ENCODE measurements around the gene CACNG8. TPM values are rescaled to one million over a fixed set of nuclear protein-coding genes. Genes with fewer than 3 reads are reported as not detected.
"Not testable (repeated sequence)": the region's sequence is repeated elsewhere in the genome, so short reads cannot be mapped to it uniquely, and the experiment has no call there.

The CACNG8 gene
- total RNA-seq, 1 donor from 2014 or later, result not detected

DNA sequence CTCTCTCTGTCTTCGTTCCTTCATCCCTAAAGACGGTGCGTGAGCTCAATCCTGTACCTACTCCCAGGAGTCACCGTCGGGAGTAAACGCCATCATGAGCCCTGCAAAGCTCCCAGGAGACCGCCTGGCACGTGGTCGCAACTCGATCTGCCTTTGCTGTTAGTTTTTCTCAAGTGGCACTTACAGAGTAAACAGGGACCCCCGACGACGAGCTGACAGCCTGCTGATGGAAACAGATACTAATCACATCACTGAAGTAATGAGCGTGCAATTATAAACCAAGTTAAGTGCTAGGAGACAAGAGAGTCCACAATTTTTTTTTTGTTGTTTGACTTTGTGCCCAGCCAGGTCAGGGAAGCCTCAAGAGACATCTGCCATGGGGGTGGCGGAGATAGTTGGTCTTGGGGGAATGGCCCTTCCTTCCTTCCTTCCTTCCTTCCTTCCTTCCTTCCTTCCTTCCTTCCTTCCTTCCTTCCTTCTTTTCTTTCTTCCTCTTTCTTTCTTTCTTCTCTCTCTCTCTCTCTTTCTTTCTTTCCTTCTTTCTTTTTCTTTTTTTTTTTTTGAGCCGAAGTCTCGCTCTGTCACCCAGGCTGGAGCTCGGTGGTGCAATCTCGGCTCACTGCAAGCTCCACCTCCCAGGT lies 52.3 kb downstream of the CACNG8 start:
- Mint-ChIP-seq H3K27ac (no peak overlapping the region), H3K36me3 (ENCODE audit: low read depth) (no peaks in the 10 kb centered on the region), H3K4me3 (no peak overlapping the region), H3K27me3 (ENCODE audit: insufficient read depth) (peaks cover 2% of the 10 kb centered on the region), H3K9me3 (no peaks in the 10 kb centered on the region), H3K4me1 (ENCODE audit: low read depth) (no peaks in the 10 kb centered on the region)
- DNase-seq (ENCODE audit: low spot score), result no peak
- intact Hi-C loops (cut with micrococcal nuclease), result no loop called here

DNA sequence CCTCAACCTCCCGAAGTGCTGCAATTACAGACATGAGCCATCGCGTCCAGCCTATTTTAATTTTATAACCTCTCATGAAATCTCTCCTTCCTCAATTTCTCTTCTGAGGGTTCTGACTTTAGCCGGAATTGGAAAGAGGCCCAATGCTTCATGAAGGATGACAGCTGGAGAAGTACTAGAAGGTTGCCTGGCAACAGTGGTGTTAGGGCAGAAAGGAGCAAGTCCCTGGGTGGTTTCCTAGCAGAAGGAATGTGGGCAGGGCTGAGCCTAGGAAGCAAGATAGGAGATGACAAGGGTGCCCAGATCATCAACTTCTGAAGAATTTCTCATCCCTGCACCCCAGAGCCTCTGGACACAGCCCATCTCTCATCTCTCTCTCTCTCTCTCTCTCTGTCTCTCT lies 54.5 kb downstream of the CACNG8 start:
- H3K36me3 Mint-ChIP-seq (ENCODE audit: low read depth), result no peaks in the 10 kb centered on the region
- H3K27me3 Mint-ChIP-seq (ENCODE audit: insufficient read depth), result peaks cover 2% of the 10 kb centered on the region
- no peaks in the 10 kb centered on the region for H3K9me3 Mint-ChIP-seq
- H3K4me3 Mint-ChIP-seq, result no peak overlapping the region
- DNase-seq (ENCODE audit: low spot score), result no peak
- H3K4me1 Mint-ChIP-seq (ENCODE audit: low read depth), result no peaks in the 10 kb centered on the region
- intact Hi-C loops (cut with micrococcal nuclease), result no loop called here
- no peak overlapping the region for H3K27ac Mint-ChIP-seq

DNA sequence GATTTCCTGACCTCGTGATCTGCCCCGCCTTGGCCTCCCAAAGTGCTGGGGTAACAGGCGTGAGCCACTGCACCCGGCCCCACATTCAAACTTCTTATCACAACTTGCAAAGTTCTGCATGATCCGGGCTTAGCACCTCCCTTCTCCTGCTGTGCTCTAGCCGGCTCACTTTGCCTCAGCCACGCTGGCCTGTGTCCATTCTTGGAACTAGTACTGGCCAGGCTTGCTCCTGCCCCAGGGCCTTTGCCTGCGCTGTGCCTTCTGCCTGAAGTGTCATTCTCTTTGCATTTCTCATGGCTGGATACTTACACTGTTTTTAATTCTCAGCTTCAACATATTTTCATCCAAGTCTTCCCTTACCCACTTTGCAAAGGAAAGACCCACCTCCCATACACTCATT lies 58.6 kb downstream of the CACNG8 start:
- H3K27me3 Mint-ChIP-seq (ENCODE audit: insufficient read depth), result no peaks in the 10 kb centered on the region
- no peaks in the 10 kb centered on the region for H3K9me3 Mint-ChIP-seq
- no peaks in the 10 kb centered on the region for H3K4me1 Mint-ChIP-seq (ENCODE audit: low read depth)
- H3K4me3 Mint-ChIP-seq, result no peak overlapping the region
- DNase-seq (ENCODE audit: low spot score), result no peak
- H3K36me3 Mint-ChIP-seq (ENCODE audit: low read depth), result no peaks in the 10 kb centered on the region
- no peak overlapping the region for H3K27ac Mint-ChIP-seq
- intact Hi-C loops (cut with micrococcal nuclease), result loop anchor here (5.0 kb wide), 2 partner anchors 114 to 824 kb away; partner anchors contain the start of gene CACNG7

DNA sequence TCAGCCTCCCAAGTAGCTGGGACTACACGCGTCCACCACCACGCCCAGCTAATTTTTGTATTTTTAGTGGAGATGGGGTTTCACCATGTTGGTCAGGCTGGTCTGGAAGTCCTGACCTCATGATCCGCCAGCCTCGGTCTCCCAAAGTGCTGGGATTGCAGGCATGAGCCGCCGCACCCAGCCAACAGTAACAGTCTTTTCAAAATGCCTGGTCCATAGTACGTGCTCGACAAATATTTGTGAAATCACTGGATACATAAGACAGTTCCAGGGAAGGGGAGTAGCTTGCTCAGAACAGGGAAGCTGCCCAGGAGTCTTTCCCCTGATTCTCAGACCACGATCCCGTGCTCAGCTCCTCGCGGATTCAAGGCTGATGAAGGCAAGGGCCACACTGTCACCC lies 59.2 kb downstream of the CACNG8 start:
- DNase-seq (ENCODE audit: low spot score), result no peak
- H3K4me3 Mint-ChIP-seq, result no peak overlapping the region
- no peaks in the 10 kb centered on the region for H3K36me3 Mint-ChIP-seq (ENCODE audit: low read depth)
- no peaks in the 10 kb centered on the region for H3K4me1 Mint-ChIP-seq (ENCODE audit: low read depth)
- no peaks in the 10 kb centered on the region for H3K9me3 Mint-ChIP-seq
- intact Hi-C loops (cut with micrococcal nuclease), result loop anchor here (5.0 kb wide), 2 partner anchors 115 to 825 kb away; partner anchors contain the start of gene CACNG7
- no peaks in the 10 kb centered on the region for H3K27me3 Mint-ChIP-seq (ENCODE audit: insufficient read depth)
- no peak overlapping the region for H3K27ac Mint-ChIP-seq

DNA sequence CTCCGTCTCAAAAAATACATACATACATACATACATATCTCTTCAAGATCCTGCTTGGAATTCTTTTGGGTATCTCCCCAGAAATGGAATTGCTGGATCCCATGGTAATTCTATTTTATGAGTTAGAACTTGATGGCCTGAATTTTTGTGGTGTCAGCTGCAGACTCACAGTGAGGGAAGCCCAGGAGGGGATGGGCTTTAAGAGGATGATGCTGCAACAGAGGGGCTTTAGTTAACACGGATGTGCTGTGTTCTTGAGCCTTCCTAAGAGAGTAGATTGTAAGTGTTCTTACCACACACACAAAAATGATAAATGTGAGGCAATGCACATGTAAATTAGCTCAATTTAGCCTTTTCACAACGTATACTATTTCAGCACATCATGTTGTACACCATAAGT lies 60.5 kb downstream of the CACNG8 start:
- Mint-ChIP-seq H3K4me1 (ENCODE audit: low read depth) (no peaks in the 10 kb centered on the region), H3K36me3 (ENCODE audit: low read depth) (no peaks in the 10 kb centered on the region), H3K27ac (no peak overlapping the region), H3K9me3 (no peaks in the 10 kb centered on the region), H3K4me3 (no peak overlapping the region), H3K27me3 (ENCODE audit: insufficient read depth) (no peaks in the 10 kb centered on the region)
- intact Hi-C loops (cut with micrococcal nuclease), result loop anchor here (5.0 kb wide), 2 partner anchors 116 to 826 kb away; partner anchors contain the start of gene CACNG7
- no peak for DNase-seq (ENCODE audit: low spot score)

DNA sequence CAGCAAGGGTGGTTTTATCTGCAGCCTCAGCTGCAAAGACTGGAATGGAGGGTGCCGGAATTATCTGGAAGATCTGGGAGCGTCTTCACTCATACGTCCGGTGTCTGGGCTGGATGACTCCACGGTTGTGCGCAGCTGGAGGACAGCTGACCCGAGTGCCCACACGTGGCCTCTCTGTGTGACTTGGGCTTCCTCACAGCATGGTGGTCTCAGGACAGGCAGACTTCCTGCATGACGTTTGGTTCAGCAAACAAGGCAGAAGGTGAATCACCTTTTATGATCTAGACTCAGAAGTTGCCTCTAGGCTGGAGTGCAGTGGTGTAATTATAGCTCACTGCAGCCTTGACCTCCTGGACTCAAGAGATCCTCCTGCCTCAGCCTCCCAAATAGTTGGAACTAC lies 61.9 kb downstream of the CACNG8 start:
- no peak for DNase-seq (ENCODE audit: low spot score)
- Mint-ChIP-seq H3K9me3 (no peaks in the 10 kb centered on the region), H3K27me3 (ENCODE audit: insufficient read depth) (no peaks in the 10 kb centered on the region), H3K4me1 (ENCODE audit: low read depth) (no peaks in the 10 kb centered on the region), H3K4me3 (no peak overlapping the region), H3K36me3 (ENCODE audit: low read depth) (no peaks in the 10 kb centered on the region), H3K27ac (no peak overlapping the region)
- intact Hi-C loops (cut with micrococcal nuclease), result loop anchor here (1.0 to 5.0 kb wide), 4 partner anchors 117 to 827 kb away; partner anchors contain the start of gene CACNG7

DNA sequence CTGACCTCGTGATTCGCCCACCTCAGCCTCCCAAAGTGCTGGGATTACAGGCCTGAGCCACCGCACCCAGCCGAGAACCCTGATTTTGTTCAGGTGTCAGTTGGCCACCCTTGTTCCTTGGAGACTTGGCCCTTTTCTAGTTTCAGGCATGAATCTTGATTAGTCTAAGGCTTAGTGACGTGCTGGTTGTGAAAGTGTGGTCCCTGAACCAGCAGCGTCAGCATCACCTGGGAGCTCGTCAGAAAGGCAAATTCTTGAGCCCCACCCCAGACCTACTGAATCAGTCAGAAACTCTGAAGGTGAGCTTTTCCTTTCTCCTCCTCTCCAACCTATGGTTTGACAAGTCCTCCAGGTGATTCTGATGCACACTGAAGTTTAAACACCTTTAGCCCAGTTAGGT lies 63.9 kb downstream of the CACNG8 start:
- Mint-ChIP-seq H3K4me3 (no peak overlapping the region), H3K27ac (no peak overlapping the region), H3K36me3 (ENCODE audit: low read depth) (no peaks in the 10 kb centered on the region), H3K4me1 (ENCODE audit: low read depth) (no peaks in the 10 kb centered on the region), H3K9me3 (no peaks in the 10 kb centered on the region), H3K27me3 (ENCODE audit: insufficient read depth) (peaks cover 2% of the 10 kb centered on the region)
- intact Hi-C loops (cut with micrococcal nuclease), result no loop called here
- no peak for DNase-seq (ENCODE audit: low spot score)

DNA sequence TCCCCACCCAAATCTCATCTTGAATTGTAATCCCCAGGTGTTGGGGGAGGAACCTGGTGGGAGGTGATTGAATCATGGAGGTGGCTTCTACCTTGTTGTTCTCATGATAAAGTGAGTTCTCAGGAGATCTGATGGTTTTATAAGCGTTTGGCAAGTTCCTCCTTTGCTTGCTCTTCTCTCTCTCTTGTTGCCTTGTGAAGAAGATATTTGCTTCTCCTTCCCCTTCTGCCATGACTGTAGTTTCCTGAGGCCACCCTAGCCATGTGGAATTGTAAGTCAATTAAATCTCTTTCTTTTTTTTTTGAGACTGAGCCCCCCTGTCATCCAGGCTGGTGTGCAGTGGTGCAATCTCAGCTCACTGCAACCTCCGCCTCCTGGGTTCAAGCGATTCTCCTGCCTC lies 66.6 kb downstream of the CACNG8 start:
- DNase-seq (ENCODE audit: low spot score), result no peak
- intact Hi-C loops (cut with micrococcal nuclease), result no loop called here
- Mint-ChIP-seq H3K36me3 (ENCODE audit: low read depth) (no peaks in the 10 kb centered on the region), H3K27me3 (ENCODE audit: insufficient read depth) (peaks cover 2% of the 10 kb centered on the region), H3K27ac (no peak overlapping the region), H3K9me3 (no peaks in the 10 kb centered on the region), H3K4me3 (no peak overlapping the region), H3K4me1 (ENCODE audit: low read depth) (no peaks in the 10 kb centered on the region)

DNA sequence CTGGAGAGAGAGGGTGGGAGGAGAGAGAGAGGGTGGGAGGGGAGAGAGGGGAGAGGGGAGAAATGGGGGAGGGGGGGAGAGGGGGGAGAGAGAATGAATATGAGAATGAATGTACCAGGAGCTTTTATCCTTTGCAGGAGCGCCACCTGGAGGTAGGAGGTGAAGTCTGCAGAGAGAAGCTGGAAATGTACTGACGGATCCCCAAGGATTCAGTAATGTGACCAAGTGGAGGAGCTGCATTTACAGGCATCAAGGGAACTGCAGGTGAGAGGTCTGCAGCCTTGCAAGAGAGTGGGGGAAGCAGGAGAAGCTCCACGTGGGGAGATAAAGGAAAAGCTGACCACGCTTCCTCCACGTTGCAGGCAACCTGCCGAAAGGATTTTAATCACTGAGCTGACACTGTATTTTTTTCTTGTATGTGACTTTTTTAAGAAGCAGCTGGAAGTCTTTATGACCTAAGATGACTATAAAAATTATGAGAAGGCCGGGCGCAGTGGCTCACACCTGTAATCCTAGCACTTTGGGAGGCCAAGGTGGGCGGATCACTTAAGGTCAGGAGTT lies 67.3 kb downstream of the CACNG8 start:
- H3K27ac Mint-ChIP-seq, result no peak overlapping the region
- no peaks in the 10 kb centered on the region for H3K9me3 Mint-ChIP-seq

DNA sequence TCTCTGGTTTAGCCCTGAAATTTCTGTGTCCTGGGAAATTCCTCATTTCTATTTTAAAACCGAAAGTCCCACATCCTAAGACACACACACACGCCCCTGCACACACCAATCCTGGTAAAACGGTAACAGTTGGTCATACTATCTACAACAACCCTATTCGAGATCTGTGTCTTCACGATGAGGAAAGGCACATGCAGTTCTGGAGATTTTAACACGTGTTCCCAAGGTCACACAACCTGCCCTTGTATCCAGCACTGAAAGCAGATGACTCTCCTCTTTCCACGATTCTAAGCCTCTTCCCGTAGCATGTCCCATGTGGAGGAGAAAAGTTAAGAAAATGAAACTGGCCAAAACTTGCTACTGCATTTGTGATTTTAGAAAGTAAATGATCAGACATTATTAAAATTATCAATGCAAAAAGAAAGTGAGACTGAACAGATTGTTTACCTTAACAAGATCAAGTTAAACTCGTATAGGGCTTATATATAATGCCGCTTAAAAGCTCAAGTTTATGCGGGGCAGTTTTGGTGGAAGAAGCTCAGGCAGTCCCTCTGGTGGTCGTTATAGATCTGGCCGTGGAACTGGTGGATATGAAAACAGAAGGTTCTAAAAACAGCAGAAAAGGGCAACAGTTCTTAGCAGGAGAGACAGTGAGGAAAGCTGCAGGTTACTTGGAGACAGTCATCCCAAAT lies 68.3 kb downstream of the CACNG8 start:
- Mint-ChIP-seq H3K9me3 (no peaks in the 10 kb centered on the region), H3K36me3 (ENCODE audit: low read depth) (no peaks in the 10 kb centered on the region), H3K27me3 (ENCODE audit: insufficient read depth) (peaks cover 2% of the 10 kb centered on the region), H3K4me1 (ENCODE audit: low read depth) (no peaks in the 10 kb centered on the region), H3K27ac (no peak overlapping the region), H3K4me3 (no peak overlapping the region)
- no peak for DNase-seq (ENCODE audit: low spot score)
- intact Hi-C loops (cut with micrococcal nuclease), result loop anchor here (1.0 kb wide), 2 partner anchors 189 to 238 kb away; no protein-coding TSS in a partner anchor

More for the DNA sequence above, 67.3 kb downstream of the CACNG8 start:
- intact Hi-C loops (cut with micrococcal nuclease), result loop anchor here (1.0 kb wide), 2 partner anchors 188 to 237 kb away; no protein-coding TSS in a partner anchor
- H3K4me1 Mint-ChIP-seq (ENCODE audit: low read depth), result no peaks in the 10 kb centered on the region
- no peaks in the 10 kb centered on the region for H3K36me3 Mint-ChIP-seq (ENCODE audit: low read depth)
- H3K27me3 Mint-ChIP-seq (ENCODE audit: insufficient read depth), result peaks cover 2% of the 10 kb centered on the region
- DNase-seq (ENCODE audit: low spot score), result peak; percentile 12
- H3K4me3 Mint-ChIP-seq, result no peak overlapping the region

DNA sequence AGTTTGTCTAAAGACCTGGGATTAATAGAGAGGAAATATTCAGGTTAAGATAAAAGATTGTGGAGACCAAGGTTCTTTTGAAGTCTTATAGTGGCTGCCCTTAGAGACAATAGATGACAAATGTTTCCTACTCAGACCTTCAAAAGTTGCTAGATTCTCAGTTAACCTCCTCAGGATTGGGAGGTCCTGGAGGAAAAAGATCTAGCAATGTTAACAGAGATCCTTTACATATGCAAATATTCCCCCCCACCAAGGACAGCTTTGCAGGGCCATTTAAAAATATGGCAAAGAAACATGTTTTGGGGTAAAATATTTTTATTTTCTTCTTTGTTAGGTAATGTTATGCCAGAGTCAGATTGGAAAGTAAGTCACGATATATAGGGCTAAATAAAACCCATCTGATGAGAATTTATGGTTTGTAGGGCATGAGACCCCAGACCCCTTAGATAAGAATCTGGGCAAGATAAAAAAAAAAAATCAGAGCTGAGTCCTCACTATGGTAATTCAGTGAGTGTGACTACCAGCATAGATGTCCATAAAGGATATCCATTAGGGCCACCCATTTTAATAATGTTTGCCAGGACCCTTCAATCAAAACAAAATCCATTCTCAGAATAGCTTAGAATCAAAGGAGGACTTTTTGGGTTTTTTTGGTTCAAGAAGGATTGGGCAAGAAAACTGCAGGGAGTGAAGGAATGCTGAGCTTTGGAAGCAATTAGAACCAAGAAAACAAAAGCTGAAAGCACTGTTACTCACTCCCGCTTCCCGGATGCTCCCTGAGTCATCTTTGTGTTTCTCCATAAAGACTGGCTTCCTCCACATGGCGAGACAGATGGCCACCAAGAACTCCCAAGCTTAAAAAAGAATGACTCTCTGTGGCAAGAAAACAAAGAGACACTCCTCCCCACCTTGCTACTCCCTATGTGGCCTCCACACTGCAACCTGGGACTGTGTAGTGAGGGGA lies 72.8 kb downstream of the CACNG8 start:
- Mint-ChIP-seq H3K4me3 (no peak overlapping the region), H3K27me3 (ENCODE audit: insufficient read depth) (peaks cover 2% of the 10 kb centered on the region), H3K36me3 (ENCODE audit: low read depth) (no peaks in the 10 kb centered on the region), H3K9me3 (no peaks in the 10 kb centered on the region), H3K4me1 (ENCODE audit: low read depth) (no peaks in the 10 kb centered on the region), H3K27ac (no peak overlapping the region)
- DNase-seq (ENCODE audit: low spot score), result no peak
- intact Hi-C loops (cut with micrococcal nuclease), result no loop called here

DNA sequence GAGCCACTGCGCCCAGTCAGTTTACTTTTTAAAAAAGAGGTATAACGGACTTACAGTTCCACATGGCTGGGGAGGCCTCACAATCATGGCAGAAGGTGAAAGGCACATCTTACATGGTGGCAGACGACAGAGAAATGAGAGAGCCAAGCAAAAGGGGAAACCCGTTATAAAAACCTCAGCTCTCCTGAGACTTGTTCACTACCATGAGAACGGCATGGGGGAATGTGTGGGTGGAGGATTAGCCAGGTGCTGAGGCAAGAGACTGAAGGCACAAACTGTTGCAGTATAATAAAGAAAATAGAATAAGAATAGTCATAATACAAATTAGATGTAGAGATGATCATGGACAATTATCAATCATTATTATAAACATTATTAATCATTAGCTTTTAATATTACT lies 73.8 kb downstream of the CACNG8 start:
- H3K9me3 Mint-ChIP-seq; intact Hi-C loops (cut with micrococcal nuclease); DNase-seq (ENCODE audit: low spot score); H3K36me3 Mint-ChIP-seq (ENCODE audit: low read depth); H3K4me1 Mint-ChIP-seq (ENCODE audit: low read depth); H3K27me3 Mint-ChIP-seq (ENCODE audit: insufficient read depth); H3K27ac Mint-ChIP-seq; H3K4me3 Mint-ChIP-seq: not testable (repeated sequence)
